K562 (cell line): ENCODE results near the gene TTLL3. TPM values are rescaled to one million over a fixed set of nuclear protein-coding genes. Genes with fewer than 3 reads are reported as not detected.

ENCODE experiments used
- ATF2 ChIP-seq: sonication (generic); formaldehyde crosslinking; IDR thresholded peaks from 2 replicates; pipeline ENCODE4 v1.8.1; 2022; ENCODE audit warnings: missing genetic modification reagents
- CGGBP1 ChIP-seq: fragments of 250-450 bp; sonication (Bioruptor Pico); IDR thresholded peaks from 2 replicates; pipeline ENCODE4 v1.9.0; 2021; ENCODE audit warnings: mild to moderate bottlenecking
- GTF2B ChIP-seq: IDR thresholded peaks from 2 replicates; pipeline ENCODE4 v1.6.1; 2011; ENCODE audit not compliant: insufficient read length; ENCODE audit errors: extremely low read depth
- GTF2F1 ChIP-seq: IDR thresholded peaks from 2 replicates; pipeline ENCODE4 v1.6.1; 2011; ENCODE audit warnings: low read depth, low read length, improper control_type of control experiment
- HINFP ChIP-seq: fragments of 450-650 bp; conservative IDR thresholded peaks from 2 replicates; pipeline ENCODE4 v1.6.1; 2016; ENCODE audit warnings: missing genetic modification characterization, low read depth, mild to moderate bottlenecking, control low read depth, missing compliant biosample characterization
- HLTF ChIP-seq: fragments of 450-650 bp; IDR thresholded peaks from 2 replicates; pipeline ENCODE4 v1.6.1; 2016
- HMG20A ChIP-seq: fragments of 450-650 bp; formaldehyde crosslinking; conservative IDR thresholded peaks from 2 replicates; pipeline ENCODE4 v1.4.0; 2020; ENCODE audit warnings: mild to moderate bottlenecking, mixed read lengths
- L3MBTL2 ChIP-seq: fragments of 450-650 bp; IDR thresholded peaks from 2 replicates; pipeline ENCODE4 v1.6.1; 2016; ENCODE audit warnings: mild to moderate bottlenecking, moderate library complexity
- MAFK ChIP-seq: IDR thresholded peaks from 2 replicates; pipeline ENCODE4 v1.6.1; 2011; ENCODE audit warnings: low read length, improper control_type of control experiment
- MEF2A ChIP-seq: IDR thresholded peaks from 2 replicates; pipeline ENCODE4 v1.6.1; 2011; ENCODE audit warnings: low read depth, mild to moderate bottlenecking, low read length, moderate library complexity; ENCODE audit not compliant: control insufficient read depth
- MTA2 ChIP-seq: fragments of 450-650 bp; IDR thresholded peaks from 2 replicates; pipeline ENCODE4 v1.6.1; 2016; ENCODE audit warnings: low read depth
- NFYB ChIP-seq: IDR thresholded peaks from 2 replicates; pipeline ENCODE4 v1.6.1; 2011; ENCODE audit warnings: mild to moderate bottlenecking, moderate library complexity; ENCODE audit not compliant: insufficient read length; ENCODE audit errors: extremely low read depth
- NR2C2 ChIP-seq, 2 experiments: fragments of 200-800 bp in 1 of 2; sonication (Bioruptor generic) in 1 of 2; sonication (generic) in 1 of 2; formaldehyde crosslinking in 1 of 2; IDR thresholded peaks; 2 replicates each; pipeline versions ENCODE4 v1.6.1 to v1.8.0; 2016 to 2022; ENCODE audit warnings: mild to moderate bottlenecking in 1 of 2, missing compliant biosample characterization in 1 of 2, missing genetic modification characterization in 1 of 2, missing genetic modification reagents in 1 of 2
- POLR2H ChIP-seq: IDR thresholded peaks from 2 replicates; pipeline ENCODE4 v1.6.1; 2016; ENCODE audit warnings: missing genetic modification characterization, low read depth, mild to moderate bottlenecking, control low read depth, missing compliant biosample characterization, moderate library complexity
- PTBP1 ChIP-seq: fragments of 200-400 bp; formaldehyde crosslinking; IDR thresholded peaks from 2 replicates; pipeline ENCODE4 v1.6.1; 2017; ENCODE audit warnings: low read depth, low read length
- PTTG1 ChIP-seq: fragments of 450-650 bp; IDR thresholded peaks from 2 replicates; pipeline ENCODE4 v1.6.1; 2016; ENCODE audit warnings: low read depth, mild to moderate bottlenecking, missing genetic modification characterization, missing compliant biosample characterization
- PYGO2 ChIP-seq: fragments of 450-650 bp; IDR thresholded peaks from 2 replicates; pipeline ENCODE4 v1.6.1; 2016; ENCODE audit warnings: mild to moderate bottlenecking, missing genetic modification characterization, moderate library complexity, missing compliant biosample characterization
- SMAD3 ChIP-seq: fragments of 450-650 bp; formaldehyde crosslinking; conservative IDR thresholded peaks from 2 replicates; pipeline ENCODE4 v1.4.0; 2020; ENCODE audit warnings: mild to moderate bottlenecking
- SNIP1 ChIP-seq: fragments of 450-650 bp; IDR thresholded peaks from 2 replicates; pipeline ENCODE4 v1.7.1; 2017; ENCODE audit warnings: low read depth, mild to moderate bottlenecking
- ZFP1 ChIP-seq: fragments of 450-650 bp; formaldehyde crosslinking; IDR thresholded peaks from 2 replicates; pipeline ENCODE4 v1.4.0; 2020; ENCODE audit warnings: mild to moderate bottlenecking, mixed read lengths
- ZFP30 ChIP-seq: fragments of 250-450 bp; sonication (Bioruptor Pico); IDR thresholded peaks from 2 replicates; pipeline ENCODE4 v1.8.0; 2022; ENCODE audit warnings: moderate library complexity, mild to moderate bottlenecking, inconsistent platforms, borderline replicate concordance
- ZFPM2 ChIP-seq: fragments of 250-450 bp; sonication (Bioruptor Pico); IDR thresholded peaks from 2 replicates; pipeline ENCODE4 v1.5.1; 2022; ENCODE audit warnings: mild to moderate bottlenecking
- ZKSCAN3 ChIP-seq: fragments of 250-450 bp; sonication (Bioruptor Pico); IDR thresholded peaks from 2 replicates; pipeline ENCODE4 v1.4.0; 2020
- ZNF184 ChIP-seq: sonication (generic); formaldehyde crosslinking; IDR thresholded peaks from 2 replicates; pipeline ENCODE4 v1.5.0; 2020; ENCODE audit warnings: missing genetic modification reagents
- ZNF445 ChIP-seq: fragments of 250-450 bp; sonication (Bioruptor Pico); IDR thresholded peaks from 2 replicates; pipeline ENCODE4 v1.4.0; 2020; ENCODE audit warnings: low read depth, mild to moderate bottlenecking, moderate library complexity
- ZNF57 ChIP-seq: fragments of 450-650 bp; formaldehyde crosslinking; IDR thresholded peaks from 2 replicates; pipeline ENCODE4 v1.4.0; 2020; ENCODE audit warnings: mild to moderate bottlenecking, moderate library complexity
- polyA plus RNA-seq, 8 experiments: library from polyadenylated mRNA; depleted of rRNA in 4 of 8; stranded (reverse) in 5 of 8; unstranded in 3 of 8; fragments of >200 nt; fragmentation: Nextera tagmentation in 2 of 8; fragmentation: Illumina TruSeq in 1 of 8; extraction: Ambion mirVana in 2 of 8; extraction: Trizol in 1 of 8; gene quantifications; 2 replicates each; pipeline versions ENCODE4 v1.2.1 to v1.2.3, GENCODE V29; 2011 to 2014; ENCODE audit warnings: inconsistent platforms in 1 of 8, missing spikeins in 1 of 8
- total RNA-seq, 7 experiments: library from RNA; depleted of rRNA in 6 of 7; stranded (reverse); fragments of >200 nt in 6 of 7; fragmentation: Illumina TruSeq in 2 of 7; extraction: Trizol in 2 of 7; gene quantifications; 2 replicates each; pipeline versions ENCODE4 v1.2.1 to v1.2.3, GENCODE V29; 2011 to 2021; ENCODE audit warnings: low replicate concordance in 1 of 7

Gene TTLL3
- total and polyA plus RNA-seq, 9 of the 15 experiments (the other 6 are each of a cell fraction or from before 2014, with no cell fraction given), result 8.9 to 106 (median 33.2) TPM

GRCh38 chr3:9862391-9863057 is 52.5 kb downstream of the TTLL3 start (continued):
- no peak for TF ChIP-seq ATF2 (CRISPR knock-in tag)
- no peak for TF ChIP-seq SMAD3 (CRISPR knock-in tag)
- TF ChIP-seq ZFPM2 (CRISPR knock-in tag), result no peak
- TF ChIP-seq CGGBP1, result no peak
- no peak for TF ChIP-seq SNIP1
- no peak for TF ChIP-seq PTBP1
- TF ChIP-seq NFYB, result no peak
- peak; percentile 80; the same call in 1 of the 2 replicates for TF ChIP-seq L3MBTL2
- no peak for TF ChIP-seq ZFP1 (CRISPR knock-in tag)
- TF ChIP-seq MAFK, result no peak
- no peak for TF ChIP-seq ZFP30 (CRISPR knock-in tag)
- no peak for TF ChIP-seq POLR2H (tag)
- TF ChIP-seq ZNF445, result no peak
- TF ChIP-seq ZNF184 (CRISPR knock-in tag), result no peak
- no peak for TF ChIP-seq GTF2B
- peak; percentile 33; the same call in 1 of the 2 replicates for TF ChIP-seq GTF2F1
- no peak for TF ChIP-seq PTTG1
- TF ChIP-seq ZNF57 (CRISPR knock-in tag), result peak; percentile 67; the same call in 1 of the 2 replicates
- TF ChIP-seq MTA2, result 0 out of 2 replicates have a peak, but pooled peaks have one; percentile 13
- no peak for TF ChIP-seq ZKSCAN3 (CRISPR knock-in tag)
- no peak for TF ChIP-seq HINFP
- peak; percentile 73; the same call in 1 of the 2 replicates for TF ChIP-seq HLTF
- no peak for TF ChIP-seq HMG20A (CRISPR knock-in tag)
- no peak for TF ChIP-seq MEF2A
- TF ChIP-seq NR2C2 (CRISPR knock-in tag; IDR thresholded peaks at IDR 0.05), result peak; percentile 35; the same call in 1 of the 2 replicates
- peak; percentile 78; the same call in 1 of the 2 replicates for TF ChIP-seq NR2C2 (tag; IDR thresholded peaks at IDR 0.05)
- no peak for TF ChIP-seq PYGO2 (tag)
